AG04450 (cell line): ENCODE results near the gene ZNF557. TPM values are rescaled to one million over a fixed set of nuclear protein-coding genes. Genes with fewer than 3 reads are reported as not detected.

Source experiments
- CTCF ChIA-PET: fragments of 300-600, 350-600 bp; formaldehyde crosslinking; extraction: SDS; loops from one replicate; lab custom pipeline; 2022; ENCODE audit warnings: antibody characterized with exemption, inconsistent platforms; lab: Charles Lee
- POLR2A ChIA-PET: fragments of 350-600 bp; formaldehyde crosslinking; extraction: SDS; loops from one replicate; lab custom pipeline; 2021; ENCODE audit warnings: antibody characterized with exemption, inconsistent platforms; lab: Yijun Ruan, JAX
- DNase-seq: peaks from one replicate; pipeline ENCODE4 v3.0.0-alpha.2; 2011; ENCODE audit warnings: low read depth, low spot score
- H3K27ac ChIP-seq: one replicate; pipeline ENCODE4 v1.5.1; 2012; ENCODE audit warnings: low read depth, low read length, control low read depth
- H3K27me3 ChIP-seq: one replicate; pipeline ENCODE4 v1.6.0; 2012; ENCODE audit warnings: low read length; ENCODE audit not compliant: control insufficient read depth, insufficient read depth
- H3K4me3 ChIP-seq: 2 replicates; pipeline ENCODE4 v1.5.1; 2011; ENCODE audit warnings: mild to moderate bottlenecking, low read depth, low read length, control low read depth
- H3K9me3 ChIP-seq: 2 replicates; pipeline ENCODE4 v1.5.1; 2012; ENCODE audit warnings: low read length; ENCODE audit not compliant: control insufficient read depth, insufficient read depth
- CTCF ChIP-seq: IDR thresholded peaks from 2 replicates; pipeline ENCODE4 v1.5.1; 2011; ENCODE audit warnings: low read depth, low read length, control low read depth, inconsistent platforms
- polyA plus RNA-seq: library from polyadenylated mRNA; depleted of rRNA; stranded (reverse); fragments of >200 nt; gene quantifications from 2 replicates; pipeline ENCODE4 v1.2.3, GENCODE V29; 2011

ZNF557 gene
- polyA plus RNA-seq, 1 experiment: 6.2 TPM

- H3K27me3 ChIP-seq: no peaks in the 10 kb centered on the region
- no peak overlapping the region for H3K4me3 ChIP-seq
- no peak for TF ChIP-seq CTCF
- ChIA-PET POLR2A (interaction anchor here (0.6 kb wide), 1 partner anchor 464 kb away, joined by 3 read pairs; no protein-coding TSS in a partner anchor), CTCF (interaction anchor here (2.2 kb wide), 1 partner anchor 32 kb away, joined by 6 read pairs; no protein-coding TSS in a partner anchor)
- DNase-seq: no peak
- peaks cover 6% of the 10 kb centered on the region; the same call in 1 of the 2 replicates for H3K9me3 ChIP-seq
- no peak overlapping the region for H3K27ac ChIP-seq
Observed at GRCh38 chr19:7067716-7068115, 1.8 kb upstream of the ZNF557 start.

DNA sequence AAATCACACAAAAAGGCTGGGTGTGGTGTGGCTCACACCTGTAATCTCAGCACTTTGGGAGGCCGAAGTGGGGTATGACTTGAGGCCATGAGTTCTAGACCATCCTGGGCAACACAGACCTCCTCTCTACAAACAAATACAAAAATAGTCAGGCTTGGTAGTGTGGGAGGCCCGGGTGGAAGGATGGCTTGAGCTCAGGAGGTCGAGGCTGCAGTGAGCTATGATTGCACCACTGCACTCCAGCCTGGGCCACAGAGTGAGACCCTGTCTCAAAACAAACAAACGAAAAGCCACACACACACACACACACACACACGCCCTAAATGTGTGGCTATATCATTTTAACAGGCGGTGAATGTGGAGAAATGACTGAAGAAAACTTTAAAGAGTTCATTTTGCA, 904 bp upstream of the ZNF557 start:
- peaks cover 13% of the 10 kb centered on the region; the same call in 1 of the 2 replicates for H3K9me3 ChIP-seq
- H3K27me3 ChIP-seq: no peaks in the 10 kb centered on the region
- peak overlapping the region; percentile 41 for H3K4me3 ChIP-seq
- TF ChIP-seq CTCF: no peak
- no peak for DNase-seq
- ChIA-PET CTCF (interaction anchor here (2.2 kb wide), 1 partner anchor 31 kb away, joined by 6 read pairs; no protein-coding TSS in a partner anchor), POLR2A (interaction anchor here (0.6 to 1.6 kb wide), 7 partner anchors 16 to 1764 kb away, joined by 3 to 13 read pairs (median 3); partner anchors contain the start of genes PET100 and XAB2)
- H3K27ac ChIP-seq: no peak overlapping the region

DNA sequence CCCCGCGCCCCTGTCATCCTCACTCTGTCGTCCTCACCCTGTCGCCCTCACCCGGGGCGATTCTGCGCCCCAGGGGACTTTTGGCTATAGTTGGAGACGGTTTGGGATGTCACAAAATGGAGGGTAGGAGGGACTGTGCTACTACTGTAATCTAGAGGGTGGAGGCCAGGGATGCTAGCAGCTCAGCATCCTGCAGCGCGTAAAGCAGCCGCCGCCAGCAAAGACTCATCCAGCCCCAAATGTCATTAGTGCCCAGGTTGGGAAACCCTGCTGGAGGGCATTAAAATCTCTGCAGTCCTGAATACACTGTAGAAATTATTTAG, 362 bp downstream of the ZNF557 start:
- POLR2A ChIA-PET: interaction anchor here (0.6 to 1.6 kb wide), 6 partner anchors 18 to 560 kb away, joined by 3 to 13 read pairs (median 3); partner anchors contain the start of genes PET100 and XAB2
- Histone ChIP-seq H3K27me3 (no peaks in the 10 kb centered on the region), H3K9me3 (peaks cover 18% of the 10 kb centered on the region), H3K27ac (peak overlapping the region; percentile 77), H3K4me3 (peak overlapping the region; percentile 94)
- no peak for TF ChIP-seq CTCF
- no peak for DNase-seq
- CTCF ChIA-PET: interaction anchor here (0.8 to 2.2 kb wide), 2 partner anchors 28 to 30 kb away, joined by 4 to 6 read pairs; no protein-coding TSS in a partner anchor

- Histone ChIP-seq H3K27me3 (no peaks in the 10 kb centered on the region), H3K4me3 (no peak overlapping the region), H3K27ac (no peak overlapping the region), H3K9me3 (peaks cover 39% of the 10 kb centered on the region)
- no peak for DNase-seq
- no peak for TF ChIP-seq CTCF
- ChIA-PET CTCF (no interaction called here), POLR2A (no interaction called here)
Observed at GRCh38 chr19:7072541-7072940, 3.0 kb downstream of the ZNF557 start.

GRCh38 chr19:7074705-7075282, 5.3 kb downstream of the ZNF557 start:
- no peak for DNase-seq
- no peak overlapping the region for H3K4me3 ChIP-seq
- H3K27ac ChIP-seq: no peak overlapping the region
- H3K27me3 ChIP-seq: no peaks in the 10 kb centered on the region
- CTCF ChIA-PET: no interaction called here
- H3K9me3 ChIP-seq: peaks cover 53% of the 10 kb centered on the region
- TF ChIP-seq CTCF: no peak
- POLR2A ChIA-PET: no interaction called here
